ENCODE data around the gene PKP1. TPM values are rescaled to one million over a fixed set of nuclear protein-coding genes. Genes with fewer than 3 reads are reported as not detected.

Gene PKP1
- total RNA-seq, 2 donors from 2014 or later = 2.3 TPM; not detected in 1

- Histone ChIP-seq H3K27me3 (no peaks in the 10 kb centered on the region), H3K36me3 (no peaks in the 10 kb centered on the region), H3K4me1 (no peaks in the 10 kb centered on the region), H3K4me3 (no peak overlapping the region), H3K9me3 (no peaks in the 10 kb centered on the region), H3K27ac (no peak overlapping the region)
- DNase-seq (ENCODE audit: low spot score) = no peak
- TF ChIP-seq CTCF (IDR thresholded peaks at IDR 0.05) = no peak
These were observed 36.3 kb downstream of the PKP1 start for GRCh38 chr1:201319631-201320030.

- no peak for TF ChIP-seq CTCF (IDR thresholded peaks at IDR 0.05)
- DNase-seq (ENCODE audit: low spot score) = no peak
- no peaks in the 10 kb centered on the region for H3K9me3 ChIP-seq
These were observed 37.0 kb downstream of the PKP1 start for GRCh38 chr1:201320168-201320788.

GRCh38 chr1:201321826-201322390, 38.6 kb downstream of the PKP1 start:
- no peak overlapping the region for H3K27ac ChIP-seq
- TF ChIP-seq CTCF (IDR thresholded peaks at IDR 0.05) = no peak
- no peaks in the 10 kb centered on the region for H3K4me1 ChIP-seq
- DNase-seq (ENCODE audit: low spot score) = no peak
- no peaks in the 10 kb centered on the region for H3K9me3 ChIP-seq
- H3K36me3 ChIP-seq = no peaks in the 10 kb centered on the region
- H3K4me3 ChIP-seq = no peak overlapping the region
- H3K27me3 ChIP-seq = no peaks in the 10 kb centered on the region

More at GRCh38 chr1:201320168-201320788, 37.0 kb downstream of the PKP1 start:
- no peaks in the 10 kb centered on the region for H3K27me3 ChIP-seq
- no peak overlapping the region for H3K4me3 ChIP-seq
- no peak overlapping the region for H3K27ac ChIP-seq
- no peaks in the 10 kb centered on the region for H3K4me1 ChIP-seq
- H3K36me3 ChIP-seq = no peaks in the 10 kb centered on the region

GRCh38 chr1:201322653-201323510, 39.6 kb downstream of the PKP1 start:
- H3K9me3 ChIP-seq = no peaks in the 10 kb centered on the region
- no peak for TF ChIP-seq CTCF (IDR thresholded peaks at IDR 0.05)
- H3K36me3 ChIP-seq = no peaks in the 10 kb centered on the region
- DNase-seq (ENCODE audit: low spot score) = no peak
- no peaks in the 10 kb centered on the region for H3K4me1 ChIP-seq
- H3K27ac ChIP-seq = no peak overlapping the region
- H3K27me3 ChIP-seq = no peaks in the 10 kb centered on the region
- no peak overlapping the region for H3K4me3 ChIP-seq

- no peaks in the 10 kb centered on the region for H3K27me3 ChIP-seq
- H3K9me3 ChIP-seq = no peaks in the 10 kb centered on the region
- H3K4me1 ChIP-seq = peaks cover 0 to 8% of the 10 kb centered on the region in 2 donors
- no peak overlapping the region for H3K4me3 ChIP-seq
- DNase-seq (ENCODE audit: low spot score) = no peak
- no peak overlapping the region for H3K27ac ChIP-seq
- no peaks in the 10 kb centered on the region for H3K36me3 ChIP-seq
- TF ChIP-seq CTCF (IDR thresholded peaks at IDR 0.05) = no peak
These were observed 41.0 kb downstream of the PKP1 start for GRCh38 chr1:201324306-201324705.
